Measurements from ENCODE around the gene RP2.

DNA sequence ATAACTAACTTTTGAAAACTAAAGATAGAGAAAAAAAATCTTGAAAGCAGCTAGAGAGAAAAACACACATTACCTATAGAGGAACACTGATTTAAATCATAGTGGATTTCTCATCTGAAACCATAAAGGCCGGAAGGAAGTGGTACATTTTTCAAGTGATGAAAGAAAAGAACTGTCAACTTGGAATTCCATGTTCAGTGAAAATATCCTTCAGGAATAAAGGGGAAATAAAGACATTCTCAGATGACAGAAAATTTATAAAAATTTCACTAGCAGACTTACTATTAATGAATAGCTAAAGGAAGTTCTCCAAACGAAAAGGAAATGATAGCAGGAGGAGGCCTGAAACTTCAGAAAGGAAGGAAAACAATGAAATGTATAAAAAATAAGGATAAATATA lies 67.8 kb downstream of the RP2 start:
- TF ChIP-seq, protein P1, sequence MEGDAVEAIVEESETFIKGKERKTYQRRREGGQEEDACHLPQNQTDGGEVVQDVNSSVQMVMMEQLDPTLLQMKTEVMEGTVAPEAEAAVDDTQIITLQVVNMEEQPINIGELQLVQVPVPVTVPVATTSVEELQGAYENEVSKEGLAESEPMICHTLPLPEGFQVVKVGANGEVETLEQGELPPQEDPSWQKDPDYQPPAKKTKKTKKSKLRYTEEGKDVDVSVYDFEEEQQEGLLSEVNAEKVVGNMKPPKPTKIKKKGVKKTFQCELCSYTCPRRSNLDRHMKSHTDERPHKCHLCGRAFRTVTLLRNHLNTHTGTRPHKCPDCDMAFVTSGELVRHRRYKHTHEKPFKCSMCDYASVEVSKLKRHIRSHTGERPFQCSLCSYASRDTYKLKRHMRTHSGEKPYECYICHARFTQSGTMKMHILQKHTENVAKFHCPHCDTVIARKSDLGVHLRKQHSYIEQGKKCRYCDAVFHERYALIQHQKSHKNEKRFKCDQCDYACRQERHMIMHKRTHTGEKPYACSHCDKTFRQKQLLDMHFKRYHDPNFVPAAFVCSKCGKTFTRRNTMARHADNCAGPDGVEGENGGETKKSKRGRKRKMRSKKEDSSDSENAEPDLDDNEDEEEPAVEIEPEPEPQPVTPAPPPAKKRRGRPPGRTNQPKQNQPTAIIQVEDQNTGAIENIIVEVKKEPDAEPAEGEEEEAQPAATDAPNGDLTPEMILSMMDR (IDR thresholded peaks at IDR 0.05): no peak
- no peak for TF ChIP-seq EZH2phosphoT487 (IDR thresholded peaks at IDR 0.05)
- TF ChIP-seq EZH2 (IDR thresholded peaks at IDR 0.05): no peak
